ENCODE data around the gene NDUFA12.

The NDUFA12 gene

DNA sequence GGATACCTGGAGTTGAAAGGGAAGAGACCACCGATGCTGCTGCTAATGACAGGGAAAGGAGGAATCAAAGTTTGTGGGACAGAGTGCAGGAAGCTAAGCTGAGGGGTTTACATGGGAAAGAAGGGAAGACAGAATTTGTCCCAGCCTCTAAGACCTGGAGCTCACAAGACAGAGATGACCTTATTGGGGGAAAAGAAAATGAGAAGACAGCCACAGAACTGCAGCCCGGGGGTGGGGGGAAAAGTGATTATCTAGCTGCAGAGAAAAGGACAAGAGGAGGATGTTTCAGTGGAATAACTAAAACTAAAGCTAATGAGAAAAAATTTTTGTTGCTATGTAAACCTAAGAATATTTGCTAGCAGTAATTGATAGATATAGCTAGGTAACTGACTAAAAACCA lies 30.7 kb downstream of the NDUFA12 start:
- no peak for DNase-seq (ENCODE audit: low read depth in 1 of 2, low spot score in 1 of 2)
- Histone ChIP-seq H3K27me3 (ENCODE audit: insufficient read depth, poor library complexity, severe bottlenecking) (no peaks in the 10 kb centered on the region), H3K4me3 (replicated peaks; ENCODE audit: insufficient read depth, low read length) (no peak overlapping the region), H3K27ac (replicated peaks) (no peak overlapping the region)
- TF ChIP-seq REST (IDR thresholded peaks at IDR 0.05; ENCODE audit: insufficient replicate concordance, low read depth) = no peak
- TF ChIP-seq, protein P1, sequence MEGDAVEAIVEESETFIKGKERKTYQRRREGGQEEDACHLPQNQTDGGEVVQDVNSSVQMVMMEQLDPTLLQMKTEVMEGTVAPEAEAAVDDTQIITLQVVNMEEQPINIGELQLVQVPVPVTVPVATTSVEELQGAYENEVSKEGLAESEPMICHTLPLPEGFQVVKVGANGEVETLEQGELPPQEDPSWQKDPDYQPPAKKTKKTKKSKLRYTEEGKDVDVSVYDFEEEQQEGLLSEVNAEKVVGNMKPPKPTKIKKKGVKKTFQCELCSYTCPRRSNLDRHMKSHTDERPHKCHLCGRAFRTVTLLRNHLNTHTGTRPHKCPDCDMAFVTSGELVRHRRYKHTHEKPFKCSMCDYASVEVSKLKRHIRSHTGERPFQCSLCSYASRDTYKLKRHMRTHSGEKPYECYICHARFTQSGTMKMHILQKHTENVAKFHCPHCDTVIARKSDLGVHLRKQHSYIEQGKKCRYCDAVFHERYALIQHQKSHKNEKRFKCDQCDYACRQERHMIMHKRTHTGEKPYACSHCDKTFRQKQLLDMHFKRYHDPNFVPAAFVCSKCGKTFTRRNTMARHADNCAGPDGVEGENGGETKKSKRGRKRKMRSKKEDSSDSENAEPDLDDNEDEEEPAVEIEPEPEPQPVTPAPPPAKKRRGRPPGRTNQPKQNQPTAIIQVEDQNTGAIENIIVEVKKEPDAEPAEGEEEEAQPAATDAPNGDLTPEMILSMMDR (IDR thresholded peaks at IDR 0.05; ENCODE audit: insufficient read depth, low read length) = no peak

GRCh38 chr12:94971923-94972322 lies 31.6 kb downstream of the NDUFA12 start:
- no peak for DNase-seq (ENCODE audit: low read depth in 1 of 2, low spot score in 1 of 2)
- no peak overlapping the region for H3K27ac ChIP-seq (replicated peaks)
- no peaks in the 10 kb centered on the region for H3K27me3 ChIP-seq (ENCODE audit: insufficient read depth, poor library complexity, severe bottlenecking)
- H3K4me3 ChIP-seq (replicated peaks; ENCODE audit: insufficient read depth, low read length) = no peak overlapping the region
- TF ChIP-seq REST (IDR thresholded peaks at IDR 0.05; ENCODE audit: insufficient replicate concordance, low read depth) (no peak), GABPA (IDR thresholded peaks at IDR 0.05; ENCODE audit: low read depth) (no peak), SPI1 (IDR thresholded peaks at IDR 0.05; ENCODE audit: borderline replicate concordance, low read depth) (no peak), POLR2AphosphoS5 (IDR thresholded peaks at IDR 0.05; ENCODE audit: low read depth) (no peak)
- TF ChIP-seq, protein P1 (IDR thresholded peaks at IDR 0.05; ENCODE audit: insufficient read depth, low read length) = no peak

- H3K4me3 ChIP-seq (replicated peaks; ENCODE audit: insufficient read depth, low read length) = no peak overlapping the region
- H3K27ac ChIP-seq (replicated peaks) = no peak overlapping the region
- TF ChIP-seq REST (IDR thresholded peaks at IDR 0.05; ENCODE audit: insufficient replicate concordance, low read depth) (no peak), POLR2AphosphoS5 (IDR thresholded peaks at IDR 0.05; ENCODE audit: low read depth) (no peak), SPI1 (IDR thresholded peaks at IDR 0.05; ENCODE audit: borderline replicate concordance, low read depth) (no peak), GABPA (IDR thresholded peaks at IDR 0.05; ENCODE audit: low read depth) (no peak)
- TF ChIP-seq, protein P1 (IDR thresholded peaks at IDR 0.05; ENCODE audit: insufficient read depth, low read length) = no peak
- no peaks in the 10 kb centered on the region for H3K27me3 ChIP-seq (ENCODE audit: insufficient read depth, poor library complexity, severe bottlenecking)
- DNase-seq (ENCODE audit: low read depth in 1 of 2, low spot score in 1 of 2) = no peak
Measured at GRCh38 chr12:94970560-94970959, 32.9 kb downstream of the NDUFA12 start.
